OCI-LY7 (cell line): ENCODE measurements around the gene NFATC1.

Experiments used
- CTCF ChIP-seq: fragments of 200-600 bp; sonication (generic); conservative IDR thresholded peaks from 2 replicates; pipeline ENCODE4 v1.5.1; 2014; ENCODE audit warnings: mild to moderate bottlenecking, antibody characterized with exemption, low read length, moderate library complexity, mixed read lengths
- EZH2phosphoT487 ChIP-seq: fragments of 200-600 bp; sonication (generic); IDR thresholded peaks from 2 replicates; pipeline ENCODE4 v1.6.1; 2018; ENCODE audit warnings: low read depth, borderline replicate concordance, mild to moderate bottlenecking, mixed run types, antibody characterized with exemption, low read length, moderate library complexity, mixed read lengths

- TF ChIP-seq CTCF = no peak
- TF ChIP-seq EZH2phosphoT487 = no peak
These were observed 20.4 kb downstream of the NFATC1 start for GRCh38 chr18:79416022-79416676.
